HG03139 (cell line): ENCODE results near the gene DRAXIN.

Source experiments
- ATAC-seq: cut with Tn5 transposase; IDR thresholded peaks from one replicate; pipeline ENCODE4 v1.9.1; 2021; ENCODE audit not compliant: unreplicated experiment

Gene DRAXIN

GRCh38 chr1:11684070-11684469 is 7.4 kb upstream of the DRAXIN start:
- no peak for ATAC-seq

GRCh38 chr1:11685210-11685752 is 6.2 kb upstream of the DRAXIN start:
- no peak for ATAC-seq

- no peak for ATAC-seq
Observed at GRCh38 chr1:11688506-11688905, 3.0 kb upstream of the DRAXIN start.

GRCh38 chr1:11690397-11691301 is 861 bp upstream of the DRAXIN start:
- ATAC-seq, result no peak

GRCh38 chr1:11691928-11692711 is 610 bp downstream of the DRAXIN start:
- no peak for ATAC-seq

GRCh38 chr1:11693024-11693590 is 1.6 kb downstream of the DRAXIN start:
- ATAC-seq, result no peak

- ATAC-seq, result no peak
Observed at GRCh38 chr1:11693917-11694316, 2.4 kb downstream of the DRAXIN start.

GRCh38 chr1:11695861-11696260 is 4.4 kb downstream of the DRAXIN start:
- ATAC-seq, result no peak

- no peak for ATAC-seq
Observed at GRCh38 chr1:11697188-11697892, 5.8 kb downstream of the DRAXIN start.

- no peak for ATAC-seq
Observed at GRCh38 chr1:11697893-11698210, 6.3 kb downstream of the DRAXIN start.

- no peak for ATAC-seq
Observed at GRCh38 chr1:11700601-11701467, 9.3 kb downstream of the DRAXIN start.

GRCh38 chr1:11701551-11701961 is 10.0 kb downstream of the DRAXIN start:
- no peak for ATAC-seq

- no peak for ATAC-seq
Observed at GRCh38 chr1:11701981-11702803, 10.7 kb downstream of the DRAXIN start.

GRCh38 chr1:11703357-11704193 is 12.1 kb downstream of the DRAXIN start:
- no peak for ATAC-seq

GRCh38 chr1:11704194-11704529 is 12.7 kb downstream of the DRAXIN start:
- no peak for ATAC-seq

GRCh38 chr1:11704691-11705475 is 13.4 kb downstream of the DRAXIN start:
- ATAC-seq, result no peak

GRCh38 chr1:11705596-11705995 is 14.1 kb downstream of the DRAXIN start:
- no peak for ATAC-seq

- no peak for ATAC-seq
Observed at GRCh38 chr1:11706292-11706691, 14.8 kb downstream of the DRAXIN start.
